GM21723 (cell line): Measurements from ENCODE around the gene ADPGK.
"Not testable (repeated sequence)": the region's sequence is repeated elsewhere in the genome, so short reads cannot be mapped to it uniquely, and the experiment has no call there.

Experiments
- ATAC-seq: cut with Tn5 transposase; IDR thresholded peaks from one replicate; pipeline ENCODE4 v1.9.1; 2021; ENCODE audit warnings: mild to moderate bottlenecking, moderate library complexity; ENCODE audit not compliant: unreplicated experiment

The ADPGK gene

DNA sequence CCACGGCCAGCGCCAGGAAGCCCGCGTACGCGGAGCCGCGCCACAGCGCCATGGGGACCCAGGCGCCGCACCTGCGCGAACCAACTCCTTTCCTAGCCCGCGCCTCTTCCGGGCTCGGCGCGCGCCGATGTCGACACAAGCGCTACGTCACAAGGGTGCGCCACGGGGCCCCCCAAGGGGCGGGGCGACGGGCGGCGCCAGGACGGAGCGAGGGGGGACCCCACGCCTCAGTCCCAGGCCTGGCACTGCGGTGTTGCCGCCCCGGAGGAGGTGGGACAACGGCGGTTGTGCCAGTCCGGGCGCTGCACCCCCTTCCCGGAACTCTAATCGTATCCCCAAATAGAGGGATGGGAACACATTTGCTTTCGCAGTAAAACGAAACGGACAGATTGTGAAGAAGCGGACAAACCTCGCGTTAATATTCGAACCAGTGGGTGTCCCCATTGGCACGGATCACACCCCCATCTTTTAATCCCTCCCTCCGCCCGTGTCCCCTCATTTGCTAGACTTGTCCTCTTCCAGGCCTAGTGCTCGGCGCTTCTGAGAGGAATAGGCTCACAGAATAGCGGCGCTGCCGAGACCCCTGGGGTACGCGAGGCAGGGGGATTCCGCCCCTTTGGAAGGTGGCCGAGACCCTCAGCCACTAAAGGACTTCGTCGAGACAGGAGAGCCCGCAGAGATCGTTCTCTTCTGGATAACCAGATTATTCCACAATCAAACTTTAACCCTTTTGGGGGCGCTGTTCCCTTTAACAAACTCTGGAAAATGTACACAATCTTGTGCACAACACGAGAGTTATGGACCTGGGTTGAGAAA, at the start of gene ADPGK:
TSS of gene ADPGK (minus strand) at position 119 of the 816 bp plus-strand sequence. CDS start at position 52, 67 bp downstream.
- peak; percentile 68 for ATAC-seq

DNA sequence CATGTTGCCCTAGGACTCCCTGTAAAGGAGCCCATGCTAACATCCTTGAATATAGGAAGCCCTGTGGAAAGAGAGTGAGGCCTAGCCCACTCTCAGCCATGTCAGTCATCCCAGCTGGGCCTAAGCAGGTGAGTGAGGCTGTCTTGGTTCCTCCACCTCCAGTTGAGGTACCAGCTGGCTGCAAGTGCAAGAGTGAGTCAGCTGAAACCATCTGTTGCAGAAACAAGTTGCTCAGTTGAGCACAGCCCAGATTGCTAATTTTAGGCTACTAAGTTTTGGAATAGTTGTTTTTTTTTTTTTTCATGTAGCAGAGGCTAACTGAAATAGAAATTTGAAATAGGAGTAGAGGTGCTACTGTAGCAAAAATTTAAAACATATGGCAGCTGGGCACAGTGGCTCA, 43.7 kb upstream of the ADPGK start:
- no peak for ATAC-seq

DNA sequence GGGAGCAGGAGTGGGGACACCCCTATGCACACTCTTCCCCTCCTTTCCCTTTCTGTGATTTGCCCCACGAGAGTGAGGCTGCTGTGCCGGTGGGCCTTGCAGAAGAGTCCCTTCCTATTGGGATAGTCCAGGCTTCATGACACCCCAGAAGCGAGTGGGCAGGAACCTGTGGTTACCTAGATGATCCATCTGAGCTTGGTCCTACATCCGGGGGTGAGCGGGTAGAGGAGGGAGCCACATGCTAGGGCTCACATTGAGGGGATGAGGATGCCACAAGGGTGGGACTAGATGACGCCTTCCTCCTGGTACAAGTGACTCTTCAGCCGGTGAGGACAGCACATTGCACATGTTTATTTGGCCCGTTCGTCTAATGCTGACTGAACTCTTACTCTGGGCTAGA, 43.1 kb upstream of the ADPGK start:
- no peak for ATAC-seq

DNA sequence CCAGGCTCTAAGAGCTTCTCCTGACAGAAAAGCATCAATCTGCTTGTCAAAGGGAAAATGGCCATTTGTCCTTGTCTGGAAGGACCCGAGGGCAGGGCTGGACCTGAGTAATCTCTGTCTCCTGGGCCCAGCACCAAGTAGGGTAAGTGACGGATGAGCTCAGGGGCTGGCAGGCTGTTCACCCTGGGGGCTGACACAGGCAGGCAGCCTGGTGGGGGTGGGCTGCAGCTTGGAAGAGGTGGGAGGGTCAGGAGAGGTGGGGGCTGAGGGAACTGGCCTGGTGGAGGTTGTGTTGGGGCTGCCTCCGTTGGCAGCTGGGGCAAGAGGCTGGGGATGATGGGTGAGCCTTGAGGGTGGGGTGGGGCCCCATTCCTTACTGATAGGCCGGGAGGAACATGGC, 42.3 kb upstream of the ADPGK start:
- no peak for ATAC-seq

DNA sequence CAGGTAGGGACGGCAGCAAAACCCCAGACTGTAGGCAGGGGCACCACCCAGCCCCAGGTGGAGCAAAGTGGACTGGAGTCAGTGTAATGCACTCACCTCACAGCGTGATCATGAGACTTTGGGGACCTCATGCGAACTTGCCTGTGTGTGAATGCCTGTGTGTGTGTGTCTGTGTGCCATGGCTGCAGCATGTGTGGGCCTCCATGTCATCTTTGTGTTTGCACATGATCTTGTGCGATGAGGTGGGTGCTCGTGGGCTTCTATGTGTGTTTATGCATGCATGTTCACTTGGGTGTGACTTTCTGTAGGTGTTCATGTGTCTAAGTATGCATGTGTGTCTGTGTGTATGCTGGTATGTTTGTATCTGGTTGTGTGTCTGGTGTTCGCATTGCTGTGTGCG, 41.2 kb upstream of the ADPGK start:
- no peak for ATAC-seq

DNA sequence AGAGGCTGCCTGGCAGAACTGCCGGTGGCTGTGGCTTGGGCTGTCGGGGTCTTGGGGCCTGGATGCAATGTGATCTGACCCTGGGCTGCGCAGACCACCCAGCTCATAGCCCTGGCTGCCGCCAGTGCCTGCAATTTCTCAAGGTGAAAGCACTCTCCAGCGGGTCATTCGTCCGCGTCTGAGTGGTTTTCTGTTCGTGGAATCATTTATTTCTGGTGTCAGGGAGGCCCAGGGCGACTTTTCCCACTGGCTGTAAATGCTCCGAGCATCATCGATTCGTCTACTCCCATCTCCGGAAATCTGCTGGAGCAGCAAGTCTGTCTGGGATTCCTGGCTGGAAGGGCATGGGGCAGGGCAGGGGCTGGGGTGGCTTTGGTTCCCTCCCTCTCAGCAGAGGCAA, 40.6 kb upstream of the ADPGK start:
- ATAC-seq, result no peak

DNA sequence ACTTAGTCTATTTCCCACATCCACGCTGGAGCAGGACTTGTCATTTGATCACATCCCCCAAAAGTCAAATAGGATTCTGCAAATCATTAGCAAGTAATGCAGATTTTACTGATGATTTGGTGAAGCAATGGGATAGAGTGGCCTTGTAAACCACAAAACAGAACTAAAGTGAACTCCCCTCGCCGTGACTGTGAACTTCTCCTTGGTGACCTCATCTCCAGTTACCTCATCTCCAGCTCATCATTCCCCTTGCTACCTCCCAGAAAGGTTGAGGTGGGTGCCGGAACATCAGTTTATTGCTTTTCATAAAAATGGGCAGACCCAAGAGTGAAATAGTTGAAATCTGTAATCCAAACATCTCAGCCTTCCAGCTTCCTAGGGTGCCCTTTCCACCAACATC, 36.7 kb upstream of the ADPGK start:
- no peak for ATAC-seq

DNA sequence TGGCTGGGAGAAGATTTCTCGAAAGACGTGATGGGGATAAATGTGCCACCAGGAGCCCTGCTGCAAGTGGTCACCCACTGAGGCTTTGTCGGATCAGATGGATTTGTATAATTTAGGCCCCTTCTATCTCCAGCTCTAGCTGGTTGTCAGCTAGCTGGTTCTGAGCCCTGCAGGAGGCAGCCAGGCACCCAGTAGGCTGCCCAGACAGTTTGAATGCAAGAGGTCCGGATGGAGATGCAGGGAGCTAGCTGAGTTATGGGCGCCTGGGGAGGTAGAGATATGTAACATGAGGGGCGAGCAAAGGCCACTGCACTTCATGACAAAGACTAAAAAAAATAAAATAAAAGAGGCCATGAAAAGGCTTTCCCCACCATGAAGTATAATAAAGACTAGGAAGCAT, 35.1 kb upstream of the ADPGK start:
- no peak for ATAC-seq

DNA sequence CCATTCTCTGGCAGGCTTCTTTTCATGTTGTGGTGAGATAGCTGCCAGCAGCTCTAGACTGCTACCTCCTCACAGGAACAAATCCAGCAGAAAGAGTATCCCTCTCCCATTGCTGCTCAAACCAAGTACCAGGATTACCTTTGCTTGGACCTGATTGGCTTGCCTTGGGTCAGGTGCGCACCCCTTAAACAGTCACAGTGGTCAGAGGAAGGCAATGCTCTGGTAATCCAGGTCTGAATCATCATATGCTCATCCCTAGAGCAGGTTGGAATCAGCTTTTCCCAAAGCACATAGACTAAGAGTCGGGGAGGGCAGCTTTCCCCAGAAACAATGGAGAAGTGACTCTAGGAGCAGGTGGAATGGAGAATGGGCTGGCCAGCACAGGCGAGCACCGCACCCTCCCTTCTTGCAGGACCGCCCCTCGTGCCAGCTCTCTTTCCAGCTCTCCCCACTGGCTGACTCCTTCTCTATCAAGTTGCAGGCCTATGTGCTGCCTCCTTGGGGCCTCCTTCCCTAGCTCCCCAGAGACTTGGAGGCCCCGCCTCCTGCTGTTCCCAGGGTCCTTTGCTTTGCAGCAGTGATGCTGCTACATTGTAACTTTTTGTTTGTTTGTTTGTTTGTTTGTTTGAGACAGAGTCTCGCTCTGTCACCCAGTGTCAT, 29.9 kb upstream of the ADPGK start:
- ATAC-seq, result no peak

DNA sequence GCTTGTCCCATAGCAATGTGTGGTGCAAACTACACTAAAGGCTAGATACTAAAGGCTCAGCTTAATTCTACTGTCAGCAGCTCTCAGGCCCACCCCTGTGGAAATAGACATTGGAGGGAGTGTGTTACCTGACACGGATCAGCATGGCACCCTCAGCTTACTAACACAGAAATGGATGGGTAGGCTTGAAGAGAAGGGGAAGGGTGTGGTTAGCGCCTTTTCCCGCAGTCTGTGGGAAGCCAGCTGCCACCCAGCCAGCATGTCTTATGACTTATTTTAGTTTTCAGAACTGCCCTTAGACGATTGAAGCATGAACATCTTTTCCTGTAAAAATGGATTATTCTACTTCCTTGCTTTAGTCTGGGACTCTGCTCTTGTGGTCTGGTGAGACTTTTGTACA, 25.8 kb upstream of the ADPGK start:
- no peak for ATAC-seq

DNA sequence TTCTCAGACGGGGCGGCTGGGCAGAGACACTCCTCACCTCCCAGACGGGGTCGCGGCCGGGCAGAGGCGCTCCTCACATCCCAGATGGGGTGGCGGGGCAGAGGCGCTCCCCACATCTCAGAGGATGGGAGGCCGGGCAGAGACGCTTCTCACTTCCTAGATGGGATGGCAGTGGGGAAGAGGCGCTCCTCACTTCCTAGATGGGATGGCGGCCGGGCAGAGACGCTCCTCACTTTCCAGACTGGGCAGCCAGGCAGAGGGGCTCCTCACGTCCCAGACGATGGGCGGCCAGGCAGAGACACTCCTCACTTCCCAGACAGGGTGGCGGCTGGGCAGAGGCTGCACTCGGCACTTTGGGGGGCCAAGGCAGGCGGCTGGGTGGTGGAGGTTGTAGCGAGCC, 23.8 kb upstream of the ADPGK start:
- not testable (repeated sequence) for ATAC-seq

DNA sequence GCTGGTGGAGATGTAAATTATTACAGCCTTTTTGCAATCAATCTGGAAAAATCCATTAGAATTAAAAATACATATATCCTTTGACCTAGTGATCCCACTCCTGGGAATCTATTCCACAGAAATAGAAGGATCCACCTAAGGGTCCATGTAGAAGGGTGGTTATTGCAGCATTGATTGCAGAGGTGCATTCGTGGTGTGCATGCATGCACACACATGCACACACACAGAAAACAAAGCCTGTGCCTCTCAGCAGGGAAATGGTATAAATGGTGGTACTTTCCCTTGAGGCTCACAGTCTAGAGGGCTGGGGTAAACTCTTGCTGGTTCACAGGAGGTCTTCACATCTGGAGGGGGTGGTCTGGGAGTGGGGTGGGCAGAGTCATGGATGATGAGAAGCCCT, 19.4 kb upstream of the ADPGK start:
- ATAC-seq, result no peak

DNA sequence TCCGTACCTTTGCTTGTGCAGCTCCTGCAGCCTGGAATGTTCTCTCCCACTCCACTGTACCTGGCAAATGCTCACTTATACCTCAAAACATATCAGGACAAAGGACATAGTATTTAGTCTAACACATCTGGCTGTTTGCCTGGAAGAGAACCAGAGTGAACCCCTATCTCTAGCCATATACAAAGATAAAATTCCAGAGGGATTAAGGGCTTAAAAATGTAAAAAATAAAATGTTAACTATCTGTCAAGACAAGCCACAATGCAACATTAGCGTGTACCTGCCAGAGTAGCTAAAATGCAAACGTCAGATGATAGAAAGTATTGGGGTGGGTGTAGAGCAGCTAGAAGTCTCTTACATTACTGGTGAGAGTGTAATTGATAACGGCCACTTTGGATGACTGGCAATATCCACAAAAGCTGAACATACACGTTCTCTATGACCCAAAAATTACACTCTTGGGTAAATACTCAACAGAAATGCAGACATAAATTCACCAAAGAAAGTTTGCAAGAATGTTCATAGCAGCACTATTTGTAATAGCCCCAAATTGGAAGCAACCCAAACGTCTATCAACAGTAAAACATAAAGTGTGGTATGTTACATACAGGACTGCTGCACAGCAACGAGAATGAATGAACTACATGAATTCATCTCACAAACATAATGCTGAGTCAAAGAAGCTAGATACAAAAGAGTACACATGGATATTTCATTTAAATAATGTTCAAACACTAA, 18.2 kb upstream of the ADPGK start:
- ATAC-seq, result no peak

DNA sequence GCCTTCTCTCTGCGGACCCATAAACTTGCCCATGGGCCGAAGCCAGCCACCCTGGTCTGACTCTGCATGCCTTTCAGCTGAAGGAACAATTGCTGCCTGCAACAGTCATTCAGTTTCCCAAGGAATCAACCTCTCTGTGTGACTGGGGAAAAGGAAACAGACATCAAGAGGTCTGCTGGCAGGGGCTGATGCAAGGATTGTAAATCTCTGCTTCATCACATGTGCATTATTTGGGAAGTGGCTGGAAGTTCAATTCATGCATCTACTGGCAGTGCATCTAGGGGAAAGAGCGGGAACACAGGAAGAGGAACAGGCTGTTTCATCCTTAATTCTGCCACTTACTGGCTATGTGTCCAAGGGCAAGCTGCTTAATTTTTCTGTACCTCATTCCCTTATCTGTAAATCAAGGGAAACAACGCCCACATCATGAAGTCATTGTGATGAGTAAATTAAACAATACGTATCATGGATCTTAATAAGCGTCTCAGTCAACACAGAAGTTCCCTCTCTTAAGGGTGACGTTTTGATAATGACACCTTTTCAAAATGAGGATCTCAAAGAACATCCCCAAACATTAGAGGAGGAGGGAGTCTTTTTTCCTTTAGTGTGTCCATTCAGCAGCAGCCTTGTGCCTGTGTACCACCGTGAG, 17.4 kb upstream of the ADPGK start:
- ATAC-seq, result no peak

DNA sequence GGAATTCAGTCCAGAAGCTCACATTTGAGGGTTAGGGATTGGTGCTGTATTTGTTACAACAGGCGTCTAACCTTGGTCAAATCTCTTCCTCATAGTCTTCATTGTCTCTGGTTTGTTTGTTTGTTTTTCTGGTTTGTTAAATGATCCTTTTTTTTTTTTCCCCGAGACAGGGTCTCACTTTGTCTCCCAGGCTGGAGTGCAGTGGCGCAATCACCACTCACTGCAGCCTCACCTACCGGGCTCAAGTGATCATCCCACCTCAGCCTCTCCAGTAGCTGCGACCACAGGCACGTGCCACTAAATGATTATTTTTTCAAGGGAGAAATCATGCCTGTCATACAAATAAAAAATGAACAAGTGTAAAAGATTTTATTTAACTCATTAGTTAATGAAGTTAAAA, 14.3 kb upstream of the ADPGK start:
- ATAC-seq, result no peak

DNA sequence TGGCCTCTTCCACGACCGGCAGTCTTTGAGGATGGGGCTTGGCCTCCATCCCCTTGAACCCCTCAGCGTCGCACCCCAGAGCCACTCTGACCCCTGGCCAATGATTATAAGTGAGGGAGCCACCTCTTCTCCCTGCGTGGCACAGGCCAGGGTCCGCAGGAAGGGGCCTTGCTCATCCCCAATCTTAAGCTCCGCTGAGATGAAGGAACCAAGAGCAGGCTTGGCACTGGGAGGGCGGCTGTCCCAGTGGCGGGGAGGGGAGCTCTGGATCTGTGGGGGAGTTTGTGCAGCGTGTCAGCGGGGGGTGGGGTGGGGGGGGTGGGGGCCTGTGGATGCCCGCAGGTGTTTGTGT, 13.8 kb upstream of the ADPGK start:
- no peak for ATAC-seq

DNA sequence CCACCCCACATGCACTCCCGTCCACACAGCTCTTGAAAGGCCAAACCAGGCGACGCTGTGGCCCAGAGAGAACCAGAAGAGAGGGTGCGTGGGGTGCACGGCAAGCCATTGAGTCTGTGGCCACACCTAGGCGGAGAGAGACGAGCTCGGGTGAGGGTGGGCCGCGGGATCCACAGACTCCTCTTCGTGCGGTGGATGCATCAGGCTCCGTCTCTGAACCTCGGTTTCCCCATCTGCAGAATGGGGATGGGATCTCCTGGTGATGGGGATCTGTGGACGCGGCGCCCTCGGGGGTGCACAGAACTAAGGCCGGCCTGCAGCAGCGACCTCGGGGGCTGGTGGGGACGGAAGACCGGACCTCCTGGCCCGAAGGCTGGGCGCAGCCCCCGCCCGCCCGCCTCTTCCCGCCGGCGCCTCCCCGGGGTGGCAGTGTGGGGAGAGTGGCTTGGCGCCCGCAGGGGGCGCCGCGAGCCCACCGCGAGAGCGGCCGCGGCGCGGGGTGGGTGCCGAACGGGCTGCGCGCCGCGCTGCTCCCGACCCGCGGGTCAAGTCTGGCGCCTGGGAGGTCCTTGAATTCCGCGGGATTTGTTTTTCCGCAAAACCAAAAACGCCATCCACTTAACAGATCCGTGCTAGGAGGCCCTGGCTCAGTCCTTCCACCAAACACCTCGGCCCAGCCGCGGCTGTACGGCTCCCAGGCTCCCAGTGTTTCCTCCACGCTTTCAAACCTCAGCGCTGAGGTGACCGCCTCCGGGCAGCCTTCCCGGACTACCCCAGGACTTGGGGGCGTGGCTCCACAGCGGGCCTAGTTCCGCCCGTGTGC, 13.2 kb upstream of the ADPGK start:
- ATAC-seq, result no peak

DNA sequence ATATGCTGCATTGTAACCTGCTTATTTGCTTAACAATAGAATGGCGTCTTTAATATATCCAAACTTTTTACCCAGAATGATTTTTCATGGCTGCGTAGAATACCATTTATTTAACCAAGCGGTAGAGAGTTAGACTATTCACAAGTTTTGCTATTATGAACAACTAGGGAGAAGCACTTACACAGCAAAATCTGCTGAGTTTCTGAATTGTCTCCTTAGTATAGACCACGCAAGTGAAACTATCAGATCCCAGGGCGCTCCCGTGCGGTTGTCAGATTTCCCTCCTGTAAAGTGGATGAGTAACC, 12.6 kb upstream of the ADPGK start:
- ATAC-seq, result no peak

DNA sequence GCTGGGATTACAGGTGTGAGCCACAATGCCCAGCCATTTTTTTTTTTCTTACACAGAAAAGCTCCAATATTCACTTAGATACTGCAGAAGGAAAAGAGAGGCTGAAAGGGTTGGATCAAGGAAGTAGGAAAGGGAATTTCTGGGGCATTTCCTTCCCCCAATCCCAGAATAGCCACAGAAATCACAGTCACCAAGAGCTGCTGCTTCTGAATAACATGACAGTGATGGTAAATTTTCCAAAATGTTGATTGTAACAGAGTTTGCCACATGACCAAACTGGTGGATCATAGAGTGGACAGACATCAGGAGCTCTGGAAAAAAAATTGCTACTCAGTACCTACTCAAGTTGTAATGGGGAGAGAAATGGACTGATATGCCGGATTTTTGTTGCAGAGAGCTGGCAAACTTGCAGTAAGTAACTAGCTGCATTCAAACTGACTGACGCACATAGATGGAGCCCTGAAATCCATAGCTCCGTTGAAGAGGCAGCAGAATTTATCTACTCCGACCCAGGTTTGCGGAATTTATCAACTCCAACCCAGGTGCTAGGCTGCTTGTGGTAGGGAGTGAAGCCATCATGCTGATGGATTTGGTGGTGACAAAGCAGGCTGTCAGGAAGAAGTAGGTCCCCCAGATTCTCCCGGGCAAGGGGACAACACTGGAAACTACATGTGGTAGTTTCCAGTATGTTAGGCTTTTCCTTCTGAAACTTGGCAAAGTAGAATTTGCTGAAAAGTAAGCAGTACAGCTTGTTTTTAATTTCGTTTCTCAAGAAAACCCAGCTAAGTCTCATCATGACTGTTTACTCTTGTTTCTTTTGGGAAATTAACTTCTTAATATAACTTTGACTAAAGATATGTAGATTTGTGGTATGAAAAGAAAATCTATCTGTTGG, 10.5 kb upstream of the ADPGK start:
- no peak for ATAC-seq

DNA sequence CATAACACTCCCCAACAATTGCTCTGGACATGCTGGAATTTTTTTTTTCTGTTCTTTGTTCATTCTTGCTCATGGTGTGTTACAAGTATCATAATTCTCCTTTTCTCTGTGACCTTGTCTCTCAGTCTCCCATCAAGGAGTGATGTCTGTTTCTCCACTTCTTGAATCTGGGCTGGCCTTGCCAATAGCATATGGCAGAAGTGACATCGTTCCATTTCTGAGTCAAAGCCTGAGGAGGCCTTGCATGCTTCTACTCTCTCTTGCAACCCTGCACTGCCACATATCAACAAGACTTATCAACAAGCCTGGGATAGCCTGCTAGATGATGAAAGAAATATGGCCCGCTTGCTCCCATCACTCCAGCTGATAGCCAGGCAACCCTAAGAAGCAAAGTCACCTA, 8.9 kb upstream of the ADPGK start:
- ATAC-seq, result no peak
